IPS-18c (cell line): ENCODE data around the gene ASTN1.

Experiments
- H3K4me3 ChIP-seq: 2 replicates; pipeline ENCODE4 v1.7.0; 2013; ENCODE audit warnings: low read depth, mild to moderate bottlenecking, low read length, moderate library complexity; ENCODE audit not compliant: insufficient read depth
- H3K9me3 ChIP-seq: one replicate; pipeline ENCODE4 v1.6.1; 2013; ENCODE audit warnings: mild to moderate bottlenecking, low read length, moderate library complexity; ENCODE audit not compliant: control insufficient read depth, insufficient read depth

ASTN1 gene

DNA sequence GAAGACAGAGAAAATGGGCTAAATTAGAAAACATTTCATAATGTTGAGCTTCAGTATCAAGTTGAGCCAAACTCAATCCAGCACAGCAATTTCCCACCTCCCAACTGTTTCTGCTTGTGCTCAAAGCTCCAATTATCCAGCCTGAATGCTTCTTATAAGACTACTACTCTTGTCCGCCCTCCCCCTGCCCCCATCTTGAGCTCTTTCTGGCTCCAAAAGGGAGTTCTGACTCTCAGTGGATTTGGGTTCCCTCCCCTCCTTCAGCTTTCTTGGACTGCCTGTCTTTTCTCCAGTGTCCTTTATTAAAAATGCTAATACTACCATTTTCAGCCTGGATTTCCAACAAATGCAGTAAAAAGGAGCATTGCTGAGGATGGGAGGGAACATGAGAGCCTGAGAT, 174.8 kb downstream of the ASTN1 start:
- Histone ChIP-seq H3K9me3 (no peaks in the 10 kb centered on the region), H3K4me3 (no peak overlapping the region)

DNA sequence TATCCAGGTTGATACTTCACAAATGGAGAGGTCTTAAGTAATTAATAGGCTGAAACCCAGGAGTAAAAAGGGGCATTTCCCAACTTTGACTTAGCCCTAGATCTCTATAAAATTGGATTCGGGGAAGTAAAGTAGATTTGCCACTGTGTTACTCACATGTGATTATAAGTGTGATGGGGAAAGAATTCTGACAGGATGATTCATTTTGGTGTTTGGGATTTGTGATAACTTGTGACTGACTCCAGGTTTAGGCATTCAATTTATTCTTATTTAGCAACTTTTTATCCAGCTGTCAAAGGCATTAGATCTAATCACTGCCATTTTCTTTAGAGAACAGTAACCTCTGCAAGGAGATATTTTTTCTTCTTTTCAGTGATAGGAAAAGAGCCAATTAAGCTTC, 175.5 kb downstream of the ASTN1 start:
- Histone ChIP-seq H3K4me3 (no peak overlapping the region), H3K9me3 (no peaks in the 10 kb centered on the region)

DNA sequence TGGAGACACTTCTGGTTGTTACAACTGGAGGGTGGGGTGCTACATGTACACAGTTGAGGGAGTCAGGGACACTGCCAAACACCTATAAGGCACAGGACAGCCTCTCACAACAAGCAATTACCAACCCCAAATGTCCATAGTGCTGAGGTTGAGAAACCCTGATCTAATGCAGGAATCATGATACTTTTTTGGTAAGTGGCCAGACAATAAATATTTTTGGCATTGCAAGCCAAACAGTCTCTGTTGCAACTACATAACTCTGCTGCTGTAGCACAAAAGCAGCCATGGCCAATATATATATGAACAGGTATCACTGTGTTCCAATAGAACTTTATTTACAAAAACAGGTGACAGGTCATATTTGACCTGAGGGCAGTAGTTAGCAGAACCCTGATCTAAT, 177.5 kb downstream of the ASTN1 start:
- no peak overlapping the region for H3K4me3 ChIP-seq
- H3K9me3 ChIP-seq, result no peaks in the 10 kb centered on the region

DNA sequence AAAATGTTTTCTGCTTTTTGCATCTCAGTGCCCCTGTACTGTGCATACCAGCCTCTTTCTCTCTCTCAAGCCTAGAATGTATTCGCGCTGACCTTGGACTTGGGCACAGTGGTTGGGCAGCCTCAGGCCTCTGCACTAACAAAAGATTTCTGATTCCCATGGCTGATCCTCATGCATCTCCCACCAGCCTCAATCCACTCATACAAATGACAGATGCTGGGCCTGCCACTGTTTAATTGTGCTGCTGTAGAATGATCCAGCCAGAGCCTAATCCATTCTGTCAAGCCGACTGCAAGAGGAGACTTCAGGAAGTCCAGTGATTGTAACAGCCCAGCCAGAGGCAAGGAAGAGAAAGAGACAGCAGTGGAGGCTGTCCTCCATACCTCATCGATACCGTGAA, 180.8 kb downstream of the ASTN1 start:
- Histone ChIP-seq H3K4me3 (no peak overlapping the region), H3K9me3 (no peaks in the 10 kb centered on the region)

DNA sequence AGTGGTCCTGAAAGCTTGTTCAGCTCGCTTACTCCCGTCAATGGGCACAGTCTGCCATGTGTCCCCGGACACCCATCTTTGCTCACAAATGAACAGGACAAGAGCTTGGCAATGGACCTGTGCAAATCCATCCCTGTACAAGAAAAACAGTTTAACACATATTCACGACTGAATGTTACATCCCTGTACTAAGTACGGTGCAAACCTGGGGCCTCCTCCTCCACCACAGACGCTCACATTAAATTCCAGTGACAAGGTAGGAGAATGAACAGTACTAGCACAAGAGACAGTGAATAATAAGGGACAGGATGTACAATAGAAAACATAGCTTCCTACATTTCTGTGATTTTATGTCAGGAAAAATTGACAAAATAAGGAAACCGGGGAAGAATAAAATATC, 187.7 kb downstream of the ASTN1 start:
- Histone ChIP-seq H3K4me3 (no peak overlapping the region), H3K9me3 (no peaks in the 10 kb centered on the region)

DNA sequence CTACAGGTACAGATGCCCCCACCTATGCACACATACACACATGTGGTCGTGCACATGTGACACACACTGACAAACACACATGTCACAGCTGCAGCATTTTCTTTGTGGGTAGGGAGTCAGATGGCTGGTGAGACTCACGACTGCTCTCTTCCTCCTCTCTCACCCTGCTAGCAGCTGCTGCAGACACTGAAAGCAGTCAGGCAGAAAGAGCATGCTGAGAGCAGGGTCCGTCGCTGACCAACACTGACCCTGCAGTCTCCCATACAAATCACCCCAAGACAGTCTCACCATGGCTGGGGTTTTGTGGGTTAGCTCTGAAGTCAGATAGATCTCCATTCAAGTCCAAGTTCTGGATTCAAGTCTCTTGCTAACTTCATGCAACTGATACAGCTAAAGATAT, 188.3 kb downstream of the ASTN1 start:
- no peak overlapping the region for H3K4me3 ChIP-seq

DNA sequence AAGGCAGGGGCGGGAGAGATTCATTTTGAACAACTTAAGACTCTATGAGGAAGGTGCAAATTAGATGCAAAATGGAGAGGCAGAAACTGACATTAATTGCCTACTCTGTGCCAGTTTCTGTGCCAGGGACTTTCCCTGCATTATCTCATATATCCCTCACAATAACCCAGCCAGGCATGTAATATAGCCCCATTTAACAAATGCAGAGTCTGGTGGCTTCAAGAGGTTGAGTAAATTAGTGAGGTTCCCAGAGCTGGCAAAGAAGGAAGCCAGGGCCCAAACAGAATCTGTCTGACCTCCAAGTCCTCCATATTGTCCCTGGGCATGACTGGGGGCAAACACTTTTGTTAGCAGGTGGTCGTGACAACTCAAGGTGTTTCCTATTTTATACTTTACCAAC, 199.8 kb downstream of the ASTN1 start:
- Histone ChIP-seq H3K9me3 (no peaks in the 10 kb centered on the region), H3K4me3 (no peak overlapping the region)

More for the DNA sequence above, 188.3 kb downstream of the ASTN1 start:
- no peaks in the 10 kb centered on the region for H3K9me3 ChIP-seq

DNA sequence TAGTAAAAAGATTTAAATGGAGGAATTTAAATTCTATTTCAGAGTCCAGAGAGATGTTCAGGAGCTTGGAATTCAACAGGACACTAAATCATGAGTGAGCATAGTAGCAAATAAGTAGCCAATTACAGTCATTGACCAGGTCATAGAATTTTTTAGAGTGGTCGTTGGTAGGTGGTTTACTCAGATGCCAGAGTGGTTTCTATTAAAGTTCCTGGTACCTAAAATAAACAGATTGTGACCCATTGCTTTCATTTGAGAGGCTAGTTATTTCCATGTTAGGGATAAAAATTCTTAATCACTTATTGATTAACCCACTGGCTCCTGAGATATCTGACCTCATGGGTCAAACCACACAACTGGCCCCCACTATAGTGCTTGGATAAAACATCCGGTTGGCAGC, 201.3 kb downstream of the ASTN1 start:
- Histone ChIP-seq H3K9me3 (no peaks in the 10 kb centered on the region), H3K4me3 (no peak overlapping the region)

DNA sequence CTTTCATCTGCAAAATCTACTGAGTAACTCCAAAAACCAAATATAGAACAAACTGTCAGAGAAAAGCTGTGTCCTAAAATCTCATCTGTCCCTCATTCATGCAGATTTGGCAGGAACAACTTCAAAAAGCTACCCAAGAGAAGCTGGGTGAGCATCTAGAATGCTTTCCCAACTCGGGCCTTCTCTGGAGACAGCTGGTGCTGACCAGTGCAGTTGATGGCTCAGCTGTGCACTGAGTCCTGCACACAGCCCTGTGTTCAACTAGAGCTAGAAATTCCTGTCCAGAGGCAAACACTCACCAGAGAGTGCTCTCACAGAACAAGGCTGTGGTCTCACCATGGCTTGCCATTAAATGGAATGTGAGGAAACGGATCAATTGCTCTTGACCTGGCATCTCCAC, 202.8 kb downstream of the ASTN1 start:
- Histone ChIP-seq H3K9me3 (no peaks in the 10 kb centered on the region), H3K4me3 (no peak overlapping the region)

DNA sequence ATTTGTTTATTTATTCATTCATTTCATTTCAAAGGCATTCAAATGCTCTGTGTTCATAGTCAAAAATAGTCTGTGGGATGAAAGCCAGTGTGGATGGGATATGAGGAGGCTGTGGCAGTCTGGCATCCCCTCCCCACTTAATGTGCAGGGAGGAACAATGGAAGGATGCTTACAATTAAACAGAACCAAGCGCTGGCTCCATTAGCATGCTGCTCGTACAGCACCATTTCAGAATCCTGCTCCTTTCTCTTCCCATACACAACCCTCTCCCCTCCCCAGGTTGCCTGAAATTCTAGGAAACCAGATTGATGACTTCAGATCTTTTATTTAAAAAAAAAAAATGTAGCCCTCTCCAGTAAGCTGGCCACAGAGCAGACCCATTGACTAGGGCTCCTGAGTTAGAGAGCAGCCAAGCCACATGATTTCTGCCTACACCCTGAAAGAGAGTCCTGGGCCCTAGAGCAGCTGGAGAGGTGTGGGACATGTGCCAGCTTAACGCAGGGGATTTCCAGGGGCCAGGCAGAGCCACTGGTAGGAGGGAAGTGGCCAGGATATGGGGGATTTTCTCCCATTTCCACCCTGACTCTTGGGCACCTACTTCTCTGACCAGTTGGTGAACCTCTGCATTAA, 205.2 kb downstream of the ASTN1 start:
- H3K4me3 ChIP-seq, result no peak overlapping the region
- H3K9me3 ChIP-seq, result no peaks in the 10 kb centered on the region

DNA sequence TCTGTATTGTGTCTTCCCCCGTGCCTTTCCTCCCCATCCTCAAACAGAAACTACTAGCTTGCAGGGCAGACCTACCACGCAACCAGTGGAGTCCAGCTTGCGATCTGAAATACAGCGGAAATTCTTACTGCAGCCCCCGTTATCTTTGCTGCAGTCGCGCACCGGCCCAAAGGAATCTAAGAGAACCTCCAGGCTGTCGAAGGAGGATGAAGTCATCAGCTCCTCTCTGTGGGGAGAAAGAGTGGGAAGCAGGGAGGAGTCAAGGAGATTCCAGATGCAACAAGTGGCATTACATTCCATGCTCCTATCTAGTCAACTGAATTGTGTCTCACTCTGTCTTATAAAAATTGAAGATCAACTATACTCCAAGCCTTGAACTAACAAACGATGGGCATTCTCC, 206.9 kb downstream of the ASTN1 start:
- Histone ChIP-seq H3K4me3 (no peak overlapping the region), H3K9me3 (no peaks in the 10 kb centered on the region)

DNA sequence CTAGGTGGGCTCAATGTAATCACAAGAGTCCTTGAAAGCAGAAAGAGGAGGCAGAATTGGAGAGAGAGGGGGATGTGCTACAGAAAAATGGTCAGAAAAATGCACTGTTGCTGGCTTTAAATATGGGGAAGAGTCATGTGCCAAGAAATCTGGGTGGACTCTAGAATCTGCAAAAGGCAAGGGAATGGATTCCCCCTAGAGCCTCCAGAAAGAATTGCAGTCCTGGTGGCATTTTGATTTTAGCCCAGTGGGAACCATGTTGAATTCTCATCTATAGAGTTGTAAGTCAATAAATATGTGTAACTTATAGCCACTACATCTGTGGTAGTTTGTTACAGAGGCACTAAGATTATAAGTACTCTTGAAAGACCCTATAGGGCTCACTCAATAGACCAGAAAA, 210.3 kb downstream of the ASTN1 start:
- no peak overlapping the region for H3K4me3 ChIP-seq
- H3K9me3 ChIP-seq, result no peaks in the 10 kb centered on the region

DNA sequence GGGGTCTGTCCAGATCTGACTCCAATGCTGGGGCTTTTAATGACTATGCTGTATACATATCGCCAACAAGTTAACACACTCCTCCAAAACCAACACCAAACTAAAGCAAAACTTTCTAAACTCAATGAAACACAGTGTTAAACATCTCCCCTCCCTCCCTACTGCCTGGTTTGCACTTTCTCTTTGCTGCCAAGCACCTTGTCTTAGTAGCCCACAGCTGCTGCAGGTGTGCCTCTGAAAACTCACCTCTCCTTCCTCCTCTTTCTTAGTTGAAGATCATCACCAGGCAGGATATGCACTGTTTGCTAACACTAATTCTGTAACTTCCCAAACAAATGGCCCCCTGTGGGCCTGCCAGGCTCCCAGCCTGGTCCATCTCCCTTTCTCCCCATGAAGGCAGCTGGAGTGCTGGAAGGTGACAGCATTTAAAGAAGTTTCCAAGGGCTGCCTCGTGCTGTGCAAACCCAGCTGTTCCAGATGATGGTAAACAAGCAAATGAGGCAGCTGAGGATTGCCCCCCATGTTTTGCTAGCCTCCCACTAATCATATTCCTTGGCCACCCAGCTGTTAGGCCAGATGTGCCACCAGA, 213.7 kb downstream of the ASTN1 start:
- Histone ChIP-seq H3K9me3 (no peaks in the 10 kb centered on the region), H3K4me3 (no peak overlapping the region)

DNA sequence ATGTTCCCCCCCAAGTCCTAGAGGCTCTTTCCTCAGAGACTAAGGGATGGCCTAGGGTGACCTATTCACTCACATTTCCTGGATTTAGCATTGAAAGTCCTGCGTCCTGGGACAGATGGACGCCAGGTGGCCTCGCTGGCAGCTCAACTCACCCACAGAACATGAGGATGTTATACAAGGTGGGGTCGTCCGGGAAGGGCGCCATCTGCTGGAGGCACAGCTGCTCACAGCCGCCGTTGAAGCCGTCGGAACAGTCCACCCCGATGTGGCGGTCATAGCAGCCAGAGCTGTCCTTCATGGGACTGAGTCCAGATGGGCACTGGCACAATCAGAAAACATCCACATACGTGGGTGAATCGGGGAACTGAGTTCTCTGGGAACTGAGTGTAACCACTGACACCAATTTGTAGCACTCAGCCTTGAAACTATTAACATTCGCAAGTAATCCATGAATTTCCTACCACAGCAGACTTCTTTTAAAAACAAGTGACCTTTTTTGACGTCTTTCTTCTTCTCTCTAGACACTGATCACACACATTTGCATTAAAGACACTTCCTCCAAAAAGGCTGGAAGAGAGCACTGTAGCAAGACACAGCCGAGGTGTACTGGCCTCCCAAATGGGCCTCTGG, 215.4 kb downstream of the ASTN1 start:
- no peaks in the 10 kb centered on the region for H3K9me3 ChIP-seq

DNA sequence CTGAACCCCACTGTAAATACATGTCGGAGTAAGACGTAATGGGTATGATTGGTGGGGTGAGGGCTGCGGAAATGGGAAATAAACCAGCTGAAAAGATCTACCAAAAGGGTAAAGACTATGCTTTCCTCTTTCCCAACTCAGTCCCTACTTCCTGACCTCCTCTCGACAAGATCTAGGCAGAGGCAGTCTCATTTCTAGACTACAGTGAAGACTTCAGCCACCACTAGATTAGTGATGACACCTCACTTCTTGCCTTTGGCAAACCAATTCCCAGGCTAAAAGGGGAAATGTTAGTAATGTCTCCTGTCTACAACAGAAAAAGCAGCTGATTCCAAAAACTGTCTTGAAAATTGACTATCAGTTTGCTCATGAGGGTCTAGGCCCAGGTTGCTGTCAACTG, 219.9 kb downstream of the ASTN1 start:
- Histone ChIP-seq H3K9me3 (no peaks in the 10 kb centered on the region), H3K4me3 (no peak overlapping the region)

More for the DNA sequence above, 215.4 kb downstream of the ASTN1 start:
- H3K4me3 ChIP-seq, result no peak overlapping the region

DNA sequence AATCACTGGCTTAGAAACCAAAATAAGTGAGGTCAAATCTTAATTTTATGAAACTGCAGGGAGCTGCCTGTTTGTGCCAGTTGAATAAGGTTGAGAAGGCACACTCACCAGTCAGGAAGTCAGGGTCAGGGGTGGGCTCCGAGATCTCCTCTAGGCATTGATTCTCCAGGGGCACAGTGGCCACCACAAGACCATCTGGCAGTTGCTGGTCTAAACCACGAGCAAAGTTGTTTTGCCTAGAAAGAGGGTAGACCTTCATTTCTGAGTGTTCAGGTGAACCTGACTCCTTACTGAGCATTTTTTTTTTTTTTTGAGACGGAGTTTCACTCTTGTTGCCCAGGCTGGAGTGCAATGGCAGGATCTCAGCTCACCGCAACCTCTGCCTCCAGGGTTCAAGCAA, 220.7 kb downstream of the ASTN1 start:
- no peak overlapping the region for H3K4me3 ChIP-seq
- H3K9me3 ChIP-seq, result no peaks in the 10 kb centered on the region

DNA sequence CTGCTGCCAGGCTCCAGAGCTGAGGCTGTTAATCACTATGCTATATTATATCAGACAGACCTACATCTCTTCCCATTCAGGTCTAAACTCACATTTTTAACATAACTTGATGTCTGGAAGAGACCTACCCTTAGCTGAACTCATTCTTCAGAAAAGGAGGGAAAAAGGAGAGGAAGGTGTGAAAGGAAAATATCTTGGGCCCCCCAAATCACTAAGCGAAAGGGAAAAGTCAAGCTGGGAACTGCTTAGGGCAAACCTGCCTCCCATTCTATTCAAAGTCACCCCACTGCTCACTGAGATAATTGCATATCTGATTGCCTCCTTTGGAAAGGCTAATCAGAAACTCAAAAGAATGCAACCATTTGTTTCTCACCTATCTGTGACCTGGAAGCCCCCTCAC, 222.2 kb downstream of the ASTN1 start:
- Histone ChIP-seq H3K4me3 (no peak overlapping the region), H3K9me3 (no peaks in the 10 kb centered on the region)

DNA sequence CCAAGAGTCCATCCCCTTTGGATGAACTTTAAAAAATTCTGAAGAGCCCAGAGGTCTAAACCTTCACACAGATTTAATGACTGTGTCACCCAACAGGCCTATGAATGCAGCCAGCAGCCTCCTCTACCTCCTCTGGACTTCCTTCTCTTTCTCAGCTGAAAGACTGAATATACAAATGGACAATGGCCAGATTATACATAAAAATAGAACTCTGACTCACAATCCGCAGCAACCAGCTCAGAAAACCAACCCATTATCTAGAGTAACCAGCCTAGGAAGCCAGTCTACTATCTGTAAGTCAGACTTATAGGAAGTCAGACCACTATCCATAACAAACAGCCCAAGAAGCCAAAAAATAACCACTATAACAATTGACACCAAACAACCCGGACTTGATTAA, 224.5 kb downstream of the ASTN1 start:
- H3K9me3 ChIP-seq, result no peaks in the 10 kb centered on the region

DNA sequence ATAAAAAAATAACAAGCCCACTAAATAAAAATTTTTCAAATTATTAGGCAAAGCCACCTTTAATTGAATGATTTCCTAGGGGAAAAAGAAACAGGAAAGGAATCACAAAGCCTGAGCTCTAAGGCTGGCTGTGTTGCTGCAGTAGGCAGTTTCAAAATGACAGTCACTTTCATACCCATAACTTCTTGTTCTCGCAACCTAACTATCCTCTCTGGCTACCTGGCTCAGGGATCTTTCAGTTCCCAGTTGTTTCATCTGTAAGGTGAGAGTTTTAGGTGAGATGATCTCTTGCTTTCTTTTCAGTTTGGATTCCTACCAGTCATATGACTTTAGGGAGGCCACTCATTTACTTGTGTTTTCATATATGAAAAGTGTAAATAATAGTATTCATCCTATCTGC, 226.1 kb downstream of the ASTN1 start:
- H3K4me3 ChIP-seq, result no peak overlapping the region
- no peaks in the 10 kb centered on the region for H3K9me3 ChIP-seq

More for the DNA sequence above, 224.5 kb downstream of the ASTN1 start:
- no peak overlapping the region for H3K4me3 ChIP-seq
